ENCODE results near the gene FDXR. TPM values are rescaled to one million over a fixed set of nuclear protein-coding genes. Genes with fewer than 3 reads are reported as not detected.
"Not testable (repeated sequence)": the region's sequence is repeated elsewhere in the genome, so short reads cannot be mapped to it uniquely, and the experiment has no call there.

Gene FDXR
- total RNA-seq, 2 experiments from 2014 or later, result 20.0 to 24.3 TPM

- H3K4me3 Mint-ChIP-seq, result peak overlapping the region; percentile 75
- H3K27me3 Mint-ChIP-seq, result no peaks in the 10 kb centered on the region
- H3K27ac Mint-ChIP-seq, result no peak overlapping the region
- no peaks in the 10 kb centered on the region for H3K36me3 Mint-ChIP-seq (ENCODE audit: low read depth)
- intact Hi-C loops (cut with micrococcal nuclease), result no loop called here
- CTCF ChIA-PET, result interaction anchor here (1.1 to 13.9 kb wide), 3 partner anchors 10 to 80 kb away, joined by 3 to 139 read pairs (median 11); partner anchors contain the start of gene GRIN2C
- TF ChIP-seq, protein P1, sequence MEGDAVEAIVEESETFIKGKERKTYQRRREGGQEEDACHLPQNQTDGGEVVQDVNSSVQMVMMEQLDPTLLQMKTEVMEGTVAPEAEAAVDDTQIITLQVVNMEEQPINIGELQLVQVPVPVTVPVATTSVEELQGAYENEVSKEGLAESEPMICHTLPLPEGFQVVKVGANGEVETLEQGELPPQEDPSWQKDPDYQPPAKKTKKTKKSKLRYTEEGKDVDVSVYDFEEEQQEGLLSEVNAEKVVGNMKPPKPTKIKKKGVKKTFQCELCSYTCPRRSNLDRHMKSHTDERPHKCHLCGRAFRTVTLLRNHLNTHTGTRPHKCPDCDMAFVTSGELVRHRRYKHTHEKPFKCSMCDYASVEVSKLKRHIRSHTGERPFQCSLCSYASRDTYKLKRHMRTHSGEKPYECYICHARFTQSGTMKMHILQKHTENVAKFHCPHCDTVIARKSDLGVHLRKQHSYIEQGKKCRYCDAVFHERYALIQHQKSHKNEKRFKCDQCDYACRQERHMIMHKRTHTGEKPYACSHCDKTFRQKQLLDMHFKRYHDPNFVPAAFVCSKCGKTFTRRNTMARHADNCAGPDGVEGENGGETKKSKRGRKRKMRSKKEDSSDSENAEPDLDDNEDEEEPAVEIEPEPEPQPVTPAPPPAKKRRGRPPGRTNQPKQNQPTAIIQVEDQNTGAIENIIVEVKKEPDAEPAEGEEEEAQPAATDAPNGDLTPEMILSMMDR (IDR thresholded peaks at IDR 0.05), result no peak
- POLR2A ChIA-PET, result interaction anchor here (0.7 kb wide), 1 partner anchor 9 kb away, joined by 3 read pairs; no protein-coding TSS in a partner anchor
- H3K4me1 Mint-ChIP-seq (ENCODE audit: low read depth), result peaks cover 15% of the 10 kb centered on the region
- DNase-seq (no peak), ATAC-seq (no peak)
- no peaks in the 10 kb centered on the region for H3K9me3 Mint-ChIP-seq
Observed at GRCh38 chr17:74871356-74872076, 1.3 kb downstream of the FDXR start.

DNA sequence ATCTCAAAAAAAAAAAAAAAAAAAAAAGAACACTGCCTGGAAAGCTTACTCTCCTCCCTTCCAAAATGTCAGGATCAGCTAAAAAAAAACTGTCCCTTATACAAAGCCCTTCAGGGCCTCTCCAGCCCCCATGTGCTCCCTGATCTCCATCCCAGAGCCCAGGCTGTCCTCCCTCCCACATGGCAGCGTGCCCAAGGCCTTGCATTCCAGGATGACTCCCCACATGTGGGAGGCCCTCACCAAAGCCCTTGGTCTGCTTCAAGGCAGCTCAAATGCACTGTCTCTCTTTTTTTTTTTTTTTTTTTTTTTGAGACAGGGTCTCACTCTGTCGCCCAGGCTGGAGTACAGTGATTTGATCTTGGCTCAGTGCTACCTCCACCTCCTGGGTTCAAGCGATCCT lies 2.3 kb downstream of the FDXR start:
- DNase-seq (no peak), ATAC-seq (no peak)
- intact Hi-C loops (cut with micrococcal nuclease), result no loop called here
- H3K36me3 Mint-ChIP-seq (ENCODE audit: low read depth), result no peaks in the 10 kb centered on the region
- H3K4me3 Mint-ChIP-seq, result no peak overlapping the region
- TF ChIP-seq, protein P1 (IDR thresholded peaks at IDR 0.05), result no peak
- ChIA-PET POLR2A (no interaction called here), CTCF (interaction anchor here (1.0 to 13.9 kb wide), 3 partner anchors 9 to 214 kb away, joined by 3 to 139 read pairs (median 11); partner anchors contain the start of gene GRIN2C)
- peaks cover 15% of the 10 kb centered on the region for H3K4me1 Mint-ChIP-seq (ENCODE audit: low read depth)
- H3K27ac Mint-ChIP-seq, result no peak overlapping the region
- H3K9me3 Mint-ChIP-seq, result no peaks in the 10 kb centered on the region
- no peaks in the 10 kb centered on the region for H3K27me3 Mint-ChIP-seq

- DNase-seq; H3K27ac Mint-ChIP-seq; H3K36me3 Mint-ChIP-seq (ENCODE audit: low read depth); ATAC-seq; intact Hi-C loops (cut with micrococcal nuclease); H3K4me3 Mint-ChIP-seq; H3K9me3 Mint-ChIP-seq; H3K27me3 Mint-ChIP-seq: not testable (repeated sequence)
- peaks cover 10% of the 10 kb centered on the region for H3K4me1 Mint-ChIP-seq (ENCODE audit: low read depth)
- ChIA-PET CTCF (interaction anchor here (0.8 to 13.9 kb wide), 4 partner anchors 8 to 213 kb away, joined by 3 to 139 read pairs (median 7); partner anchors contain the start of gene GRIN2C), POLR2A (interaction anchor here (0.7 kb wide), 1 partner anchor 10 kb away, joined by 3 read pairs; no protein-coding TSS in a partner anchor)
Observed at GRCh38 chr17:74870028-74870427, 2.8 kb downstream of the FDXR start.

- TF ChIP-seq, protein P1 (IDR thresholded peaks at IDR 0.05), result no peak
- ATAC-seq (no peak), DNase-seq (no peak)
- intact Hi-C loops (cut with micrococcal nuclease), result no loop called here
- H3K27me3 Mint-ChIP-seq, result no peaks in the 10 kb centered on the region
- CTCF ChIA-PET, result interaction anchor here (1.3 to 13.9 kb wide), 3 partner anchors 7 to 211 kb away, joined by 4 to 139 read pairs (median 7); partner anchors contain the start of gene GRIN2C
- H3K4me1 Mint-ChIP-seq (ENCODE audit: low read depth), result peaks cover 10% of the 10 kb centered on the region
- H3K9me3 Mint-ChIP-seq, result no peaks in the 10 kb centered on the region
- POLR2A ChIA-PET, result interaction anchor here (0.9 kb wide), 1 partner anchor 9 kb away, joined by 3 read pairs; the partner anchor contains the start of gene GRIN2C
- no peaks in the 10 kb centered on the region for H3K36me3 Mint-ChIP-seq (ENCODE audit: low read depth)
- no peak overlapping the region for H3K27ac Mint-ChIP-seq
- H3K4me3 Mint-ChIP-seq, result no peak overlapping the region
Observed at GRCh38 chr17:74868908-74869255, 3.9 kb downstream of the FDXR start.

GRCh38 chr17:74868251-74868907 lies 4.4 kb downstream of the FDXR start:
- H3K4me3 Mint-ChIP-seq, result no peak overlapping the region
- no peaks in the 10 kb centered on the region for H3K27me3 Mint-ChIP-seq
- peaks cover 10% of the 10 kb centered on the region for H3K4me1 Mint-ChIP-seq (ENCODE audit: low read depth)
- TF ChIP-seq, protein P1 (IDR thresholded peaks at IDR 0.05), result no peak
- intact Hi-C loops (cut with micrococcal nuclease), result no loop called here
- H3K9me3 Mint-ChIP-seq, result no peaks in the 10 kb centered on the region
- DNase-seq (no peak), ATAC-seq (no peak)
- ChIA-PET POLR2A (interaction anchor here (0.9 to 1.0 kb wide), 2 partner anchors 9 to 36 kb away, joined by 3 read pairs; partner anchors contain the start of gene GRIN2C), CTCF (interaction anchor here (1.3 to 1.6 kb wide), 2 partner anchors 77 to 211 kb away, joined by 4 to 7 read pairs; no protein-coding TSS in a partner anchor)
- H3K36me3 Mint-ChIP-seq (ENCODE audit: low read depth), result no peaks in the 10 kb centered on the region
- no peak overlapping the region for H3K27ac Mint-ChIP-seq

Measured in activated CD8-positive, alpha-beta T cell treated with anti-CD3 and anti-CD28 coated beads for 36 hours (primary cell).